Endothelial cell of umbilical vein (primary cell): ENCODE data around the gene SLC2A6. TPM values are rescaled to one million over a fixed set of nuclear protein-coding genes. Genes with fewer than 3 reads are reported as not detected.

Source experiments
- BruUV-seq: library from RNA; stranded (reverse); fragments of 400-500 nt; replicated peaks from 2 replicates; lab custom pipeline; 2021; lab: Mats Ljungman, UMichigan
- CTCF ChIA-PET: fragments of 300-600, 350-600 bp; sonication (Branson Sonifier 250); formaldehyde crosslinking; loops from one replicate; lab custom pipeline; 2021; ENCODE audit warnings: antibody characterized with exemption, inconsistent platforms; lab: Charles Lee
- POLR2A ChIA-PET: fragments of 300-600, 350-600 bp; sonication (Branson Sonifier 250); formaldehyde crosslinking; loops from one replicate; lab custom pipeline; 2021; ENCODE audit warnings: antibody characterized with exemption, inconsistent platforms; lab: Charles Lee
- DNase-seq: peaks from one replicate; pipeline ENCODE4 v3.0.0-alpha.2; 2011; ENCODE audit warnings: low read depth, low spot score
- FAIRE-seq: peaks from 2 replicates; lab custom pipeline; 2011; peaks lifted over from hg19 to GRCh38; lab: Jason Lieb, UNC
- H2AFZ ChIP-seq: 2 replicates; pipeline ENCODE4 v1.6.0; 2012; ENCODE audit warnings: low read depth, low read length, control low read depth, inconsistent platforms
- H3K27ac ChIP-seq: 2 replicates; pipeline ENCODE4 v1.5.1; 2011; ENCODE audit warnings: low read depth, mild to moderate bottlenecking, control low read depth, low read length, moderate library complexity; ENCODE audit not compliant: insufficient read depth
- H3K27me3 ChIP-seq, 2 experiments: 2 replicates each; pipeline versions ENCODE4 v1.6.0 to v1.6.1; 2011; ENCODE audit warnings: low read length in 2 of 2, mixed read lengths in 1 of 2; ENCODE audit not compliant: control insufficient read depth in 2 of 2, insufficient read depth in 2 of 2
- H3K36me3 ChIP-seq, 2 experiments: 2 replicates in 1 of 2; 3 replicates in 1 of 2; pipeline ENCODE4 v1.5.1; 2011; ENCODE audit warnings: low read length in 2 of 2, mild to moderate bottlenecking in 1 of 2, moderate library complexity in 1 of 2; ENCODE audit not compliant: control insufficient read depth in 2 of 2, insufficient read depth in 2 of 2; ENCODE audit errors: extremely low read depth in 1 of 2
- H3K4me1 ChIP-seq: 3 replicates; pipeline ENCODE4 v1.5.1; 2011; ENCODE audit warnings: mild to moderate bottlenecking, low read length; ENCODE audit not compliant: control insufficient read depth, insufficient read depth; ENCODE audit errors: extremely low read depth
- H3K4me2 ChIP-seq: 2 replicates; pipeline ENCODE4 v1.6.1; 2011; ENCODE audit warnings: low read length, control low read depth, mixed read lengths; ENCODE audit not compliant: insufficient read depth
- H3K4me3 ChIP-seq, 3 experiments: fragments of 200-600 bp in 1 of 3; sonication (generic), shearing (Covaris generic) in 1 of 3; replicated peaks in 1 of 3; 2 replicates each; pipeline ENCODE4 v1.5.1; 2011 to 2016; ENCODE audit warnings: control low read depth in 3 of 3, low read length in 3 of 3, mild to moderate bottlenecking in 2 of 3, inconsistent platforms in 1 of 3, low read depth in 1 of 3, moderate library complexity in 1 of 3; ENCODE audit not compliant: insufficient read depth in 1 of 3
- H3K79me2 ChIP-seq: 2 replicates; pipeline ENCODE4 v1.6.0; 2012; ENCODE audit warnings: low read length, inconsistent platforms; ENCODE audit not compliant: control insufficient read depth, insufficient read depth
- H3K9ac ChIP-seq: replicated peaks from 2 replicates; pipeline ENCODE3; 2011; ENCODE audit warnings: low read length, control low read depth; ENCODE audit not compliant: insufficient read depth; ENCODE audit errors: extremely low read depth
- H3K9me1 ChIP-seq: replicated peaks from 3 replicates; pipeline ENCODE4 v1.6.0; 2011; ENCODE audit warnings: mild to moderate bottlenecking, low read length; ENCODE audit not compliant: control insufficient read depth, insufficient read depth; ENCODE audit errors: extremely low read depth
- H3K9me3 ChIP-seq: replicated peaks from 2 replicates; pipeline ENCODE4 v1.5.1; 2012; ENCODE audit warnings: low read length, inconsistent platforms; ENCODE audit not compliant: control insufficient read depth, insufficient read depth
- H4K20me1 ChIP-seq: replicated peaks from 2 replicates; pipeline ENCODE3; 2011; ENCODE audit warnings: mild to moderate bottlenecking, low read length; ENCODE audit not compliant: control insufficient read depth, insufficient read depth; ENCODE audit errors: extremely low read depth
- EZH2 ChIP-seq: IDR thresholded peaks from 2 replicates; pipeline ENCODE4 v1.6.1; 2012; ENCODE audit warnings: borderline replicate concordance, low read depth, mild to moderate bottlenecking, moderate library complexity, low read length, inconsistent platforms; ENCODE audit not compliant: severe bottlenecking
- FOS ChIP-seq: IDR thresholded peaks from 2 replicates; pipeline ENCODE4 v1.6.1; 2011; ENCODE audit warnings: mild to moderate bottlenecking, low read length, moderate library complexity, borderline replicate concordance; ENCODE audit not compliant: insufficient read depth
- GATA2 ChIP-seq: IDR thresholded peaks from 2 replicates; pipeline ENCODE4 v1.7.0; 2011; ENCODE audit warnings: low read depth, mild to moderate bottlenecking, moderate library complexity, mixed read lengths, low read length; ENCODE audit not compliant: insufficient read length, insufficient read depth
- JUN ChIP-seq: IDR thresholded peaks from 2 replicates; pipeline ENCODE4 v1.6.1; 2011; ENCODE audit warnings: borderline replicate concordance, low read depth; ENCODE audit not compliant: insufficient read length, insufficient read depth
- MYC ChIP-seq: IDR thresholded peaks from one replicate; pipeline ENCODE4 v1.6.1; 2011; ENCODE audit warnings: mild to moderate bottlenecking, low read depth, low read length
- POLR2A ChIP-seq: IDR thresholded peaks from 2 replicates; pipeline ENCODE4 v1.6.1; 2012; ENCODE audit warnings: low read depth, mild to moderate bottlenecking, control low read depth, low read length
- POLR2AphosphoS5 ChIP-seq: IDR thresholded peaks from 2 replicates; pipeline ENCODE4 v1.6.1; 2012; ENCODE audit warnings: low read depth, mild to moderate bottlenecking, control low read depth, low read length, moderate library complexity; ENCODE audit not compliant: insufficient read depth
- dilution Hi-C: fragments of 300-500 bp; cut with MboI; formaldehyde crosslinking; loops from one replicate; pipeline ENCODE4 v1.15.0; 2019; ENCODE audit warnings: low sequenced_read_pairs; ENCODE audit not compliant: extremely low pct_ligation_motif_present
- intact Hi-C: fragments of 100-400 bp; cut with micrococcal nuclease; formaldehyde crosslinking; loops from one replicate; pipeline ENCODE4 v1.10.0; 2022
- polyA plus RNA-seq, 4 experiments: library from polyadenylated mRNA; depleted of rRNA in 3 of 4; stranded (reverse) in 3 of 4; unstranded in 1 of 4; fragments of >200 nt; gene quantifications; 2 replicates each; pipeline versions ENCODE4 v1.2.1 to v1.2.3, GENCODE V29; 2011 to 2012; ENCODE audit warnings: missing spikeins in 1 of 4
- total RNA-seq: library from RNA; stranded (reverse); gene quantifications from 2 replicates; pipeline ENCODE4 v1.2.3, GENCODE V29; 2021
- TF ChIP-seq, protein P1 (sequence below), 2 donors: IDR thresholded peaks; 1 replicate in 1 of 2; 2 replicates in 1 of 2; pipeline ENCODE4 v1.5.1; 2011; ENCODE audit warnings: low read length in 2 of 2, mild to moderate bottlenecking in 2 of 2, moderate library complexity in 2 of 2, control low read depth in 1 of 2, inconsistent platforms in 1 of 2, low read depth in 1 of 2; ENCODE audit not compliant: insufficient read depth in 1 of 2; ENCODE audit errors: extremely low read depth in 1 of 2
- TF ChIP-seq, protein P2 (sequence below): IDR thresholded peaks from 2 replicates; pipeline ENCODE4 v1.6.1; 2011; ENCODE audit not compliant: insufficient read depth, insufficient read length

Gene SLC2A6
- total and polyA plus RNA-seq, 2 donors (not counting 3 experiments of a cell fraction or from before 2014, with no cell fraction given) = 35.7 to 39.6 TPM

DNA sequence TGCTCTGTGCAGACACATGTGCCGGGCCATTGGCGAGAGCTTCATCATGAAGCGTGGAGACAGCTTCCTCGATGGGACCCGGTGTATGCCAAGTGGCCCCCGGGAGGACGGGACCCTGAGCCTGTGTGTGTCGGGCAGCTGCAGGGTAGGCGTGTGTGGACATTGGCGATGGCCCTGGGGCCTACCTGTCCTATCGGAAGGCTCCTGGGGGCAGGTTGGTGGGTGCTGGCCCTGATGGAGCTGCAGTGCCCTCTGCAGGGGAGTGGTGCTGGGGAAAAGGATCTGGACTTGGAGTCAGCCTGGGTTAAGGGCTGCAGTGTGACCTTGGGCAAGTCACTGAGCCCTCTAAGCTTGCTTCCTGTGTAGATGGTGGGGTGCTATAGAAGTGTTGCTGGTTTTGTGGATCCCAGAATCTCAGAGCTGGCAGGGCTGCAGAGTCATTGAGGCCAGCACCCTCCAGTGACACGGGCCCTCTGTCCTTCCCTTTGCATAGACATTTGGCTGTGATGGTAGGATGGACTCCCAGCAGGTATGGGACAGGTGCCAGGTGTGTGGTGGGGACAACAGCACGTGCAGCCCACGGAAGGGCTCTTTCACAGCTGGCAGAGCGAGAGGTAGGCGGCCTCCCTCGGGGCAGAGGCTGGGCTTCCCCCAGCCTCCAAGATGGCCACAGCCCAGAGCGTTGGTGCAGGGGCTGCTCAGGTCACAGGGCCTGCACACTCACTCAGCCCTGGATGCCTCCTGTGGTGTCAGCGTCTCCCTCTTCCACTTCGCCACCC lies 41.0 kb downstream of the SLC2A6 start:
- H3K4me1 ChIP-seq = no peaks in the 10 kb centered on the region
- no peaks in the 10 kb centered on the region for H3K36me3 ChIP-seq
- no peak overlapping the region for H3K4me2 ChIP-seq
- dilution Hi-C loops = no loop called here
- H3K27me3 ChIP-seq = no peaks in the 10 kb centered on the region
- no peak overlapping the region for H3K27ac ChIP-seq
- H3K4me3 ChIP-seq = no peak overlapping the region
- no peak for DNase-seq
- no peaks in the 10 kb centered on the region for H3K9me3 ChIP-seq
- FAIRE-seq = no peak
- no peaks in the 10 kb centered on the region for H4K20me1 ChIP-seq
- H3K9me1 ChIP-seq = no peaks in the 10 kb centered on the region
- no peak overlapping the region for H3K9ac ChIP-seq
- no peak for TF ChIP-seq POLR2A
- TF ChIP-seq, protein P1, sequence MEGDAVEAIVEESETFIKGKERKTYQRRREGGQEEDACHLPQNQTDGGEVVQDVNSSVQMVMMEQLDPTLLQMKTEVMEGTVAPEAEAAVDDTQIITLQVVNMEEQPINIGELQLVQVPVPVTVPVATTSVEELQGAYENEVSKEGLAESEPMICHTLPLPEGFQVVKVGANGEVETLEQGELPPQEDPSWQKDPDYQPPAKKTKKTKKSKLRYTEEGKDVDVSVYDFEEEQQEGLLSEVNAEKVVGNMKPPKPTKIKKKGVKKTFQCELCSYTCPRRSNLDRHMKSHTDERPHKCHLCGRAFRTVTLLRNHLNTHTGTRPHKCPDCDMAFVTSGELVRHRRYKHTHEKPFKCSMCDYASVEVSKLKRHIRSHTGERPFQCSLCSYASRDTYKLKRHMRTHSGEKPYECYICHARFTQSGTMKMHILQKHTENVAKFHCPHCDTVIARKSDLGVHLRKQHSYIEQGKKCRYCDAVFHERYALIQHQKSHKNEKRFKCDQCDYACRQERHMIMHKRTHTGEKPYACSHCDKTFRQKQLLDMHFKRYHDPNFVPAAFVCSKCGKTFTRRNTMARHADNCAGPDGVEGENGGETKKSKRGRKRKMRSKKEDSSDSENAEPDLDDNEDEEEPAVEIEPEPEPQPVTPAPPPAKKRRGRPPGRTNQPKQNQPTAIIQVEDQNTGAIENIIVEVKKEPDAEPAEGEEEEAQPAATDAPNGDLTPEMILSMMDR (IDR thresholded peaks at IDR 0.05; ENCODE audit: extremely low read depth in 1 of 2, insufficient read depth in 1 of 2, low read depth in 1 of 2, low read length in 2 of 2) = no peak
- no peak for TF ChIP-seq JUN
- TF ChIP-seq, protein P2, sequence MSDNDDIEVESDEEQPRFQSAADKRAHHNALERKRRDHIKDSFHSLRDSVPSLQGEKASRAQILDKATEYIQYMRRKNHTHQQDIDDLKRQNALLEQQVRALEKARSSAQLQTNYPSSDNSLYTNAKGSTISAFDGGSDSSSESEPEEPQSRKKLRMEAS = no peak
- TF ChIP-seq POLR2AphosphoS5 = no peak
- TF ChIP-seq EZH2 = no peak
- TF ChIP-seq FOS = no peak
- no peak for TF ChIP-seq MYC
- no peak for TF ChIP-seq GATA2
- intact Hi-C loops = no loop called here
- H2AFZ ChIP-seq = no peak overlapping the region
- POLR2A ChIA-PET = no interaction called here
- no TSS peak for BruUV-seq
- H3K79me2 ChIP-seq = no peaks in the 10 kb centered on the region
- CTCF ChIA-PET = interaction anchor here (0.6 kb wide), 1 partner anchor 10 kb away, joined by 3 read pairs; no protein-coding TSS in a partner anchor
